ENCODE results near the gene SLC17A7.

The SLC17A7 gene

GRCh38 chr19:49403404-49404187 is 37.7 kb downstream of the SLC17A7 start:
- DNase-seq: no peak

GRCh38 chr19:49400029-49400428 is 41.3 kb downstream of the SLC17A7 start:
- no peak for DNase-seq

- DNase-seq: no peak
These were observed 42.4 kb downstream of the SLC17A7 start for GRCh38 chr19:49398931-49399330.

GRCh38 chr19:49398001-49398615 is 43.2 kb downstream of the SLC17A7 start:
- DNase-seq: no peak

- DNase-seq: no peak
These were observed 44.4 kb downstream of the SLC17A7 start for GRCh38 chr19:49396738-49397505.

- DNase-seq: no peak
These were observed 45.5 kb downstream of the SLC17A7 start for GRCh38 chr19:49395581-49396407.

GRCh38 chr19:49393881-49394280 is 47.4 kb downstream of the SLC17A7 start:
- no peak for DNase-seq

- peak; percentile 46 for DNase-seq
These were observed 49.5 kb downstream of the SLC17A7 start for GRCh38 chr19:49391581-49392399.

GRCh38 chr19:49390929-49391359 is 50.4 kb downstream of the SLC17A7 start:
- no peak for DNase-seq

GRCh38 chr19:49390131-49390928 is 51.0 kb downstream of the SLC17A7 start:
- DNase-seq: no peak

GRCh38 chr19:49389406-49389805 is 51.9 kb downstream of the SLC17A7 start:
- DNase-seq: no peak

- no peak for DNase-seq
These were observed 53.4 kb downstream of the SLC17A7 start, which contains the start of gene KASH5 for GRCh38 chr19:49387936-49388372. Gene KASH5, plus strand, starts transcription at chr19:49388249. Its CDS starts 2,635 bp downstream, at chr19:49390884.

- DNase-seq: no peak
These were observed 57.7 kb downstream of the SLC17A7 start for GRCh38 chr19:49383599-49383998.

GRCh38 chr19:49382639-49383038 is 58.7 kb downstream of the SLC17A7 start:
- no peak for DNase-seq

- DNase-seq: no peak
These were observed 60.9 kb downstream of the SLC17A7 start for GRCh38 chr19:49380391-49380790.
